Stimulated activated CD8-positive, alpha-beta memory T cell treated with anti-CD3 and anti-CD28 coated beads, Interleukin-4, amount 100 ng/mL, for 1 hour (primary cell): ENCODE measurements around the gene FRMD6.
A peak's percentile ranks its signal among the peaks of the same experiment; 100 is the strongest.

ENCODE experiments used
- DNase-seq, 2 donors: peaks; one replicate each; pipeline ENCODE4 v3.0.0-alpha.2; 2020; ENCODE audit warnings: low read depth in 2 of 2, low spot score in 1 of 2

Gene FRMD6

DNA sequence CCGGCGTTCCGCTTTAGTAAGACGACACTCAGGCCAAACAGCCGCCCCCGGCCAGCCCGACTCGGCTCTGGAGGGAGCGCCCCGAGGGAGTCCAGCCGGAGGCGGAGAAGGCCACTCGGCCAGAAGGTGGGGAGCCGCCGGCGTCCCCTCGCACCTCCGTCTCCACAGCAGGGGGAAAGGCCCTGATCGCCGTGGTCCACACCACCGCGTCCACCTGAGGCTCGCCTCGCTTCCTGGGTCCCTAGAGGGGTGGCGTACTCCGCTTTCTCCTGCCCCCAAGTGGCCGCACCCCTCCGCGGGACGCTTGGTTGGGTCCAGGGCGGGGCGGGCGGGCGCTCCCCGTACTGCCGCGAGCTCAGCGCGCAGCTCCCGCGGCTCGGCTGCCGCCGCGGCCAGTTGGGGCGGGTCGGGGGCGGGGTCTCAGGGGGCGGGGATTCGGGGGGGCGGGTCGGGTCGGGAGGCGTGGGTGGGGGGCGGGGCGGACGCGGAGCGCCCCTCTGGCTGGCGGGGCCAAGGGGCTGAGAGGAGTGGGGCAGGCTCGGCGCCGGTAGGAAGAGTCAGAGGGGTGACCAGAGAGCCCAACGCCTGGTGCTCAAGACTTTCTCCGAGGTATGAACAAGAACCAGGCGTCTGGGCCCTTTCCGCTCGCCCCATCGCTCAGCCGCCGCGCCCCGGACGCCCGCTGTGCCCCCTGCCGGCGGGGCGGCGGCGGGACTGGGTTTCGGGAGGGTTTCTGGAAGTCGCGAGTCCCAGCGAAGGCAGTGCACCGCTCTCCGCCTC is at the start of gene FRMD6:
FRMD6 (plus strand) TSS at position 523 of the 780 bp plus-strand sequence. CDS start 37,927 bp downstream, outside the sequence.
- peak; percentile 44 to 55 for DNase-seq

DNA sequence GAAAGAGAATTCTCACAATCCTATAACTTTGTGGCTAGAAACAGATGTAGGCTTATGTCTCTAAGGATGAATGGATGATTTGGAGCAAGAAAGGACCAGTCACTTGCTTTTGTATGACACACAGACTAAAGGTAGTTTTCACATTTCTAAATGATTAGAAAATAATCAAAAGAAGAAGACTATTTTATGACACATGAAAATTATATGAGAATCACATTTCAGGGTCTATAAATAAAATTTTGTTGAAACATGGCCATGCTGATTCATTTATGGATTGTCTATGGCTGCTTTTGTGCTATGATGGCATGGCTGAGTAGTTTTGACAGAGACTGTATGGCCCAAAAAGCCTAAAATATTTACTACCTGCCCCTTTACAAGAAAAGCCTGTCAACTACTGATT is 49.4 kb upstream of the FRMD6 start:
- DNase-seq, result no peak

DNA sequence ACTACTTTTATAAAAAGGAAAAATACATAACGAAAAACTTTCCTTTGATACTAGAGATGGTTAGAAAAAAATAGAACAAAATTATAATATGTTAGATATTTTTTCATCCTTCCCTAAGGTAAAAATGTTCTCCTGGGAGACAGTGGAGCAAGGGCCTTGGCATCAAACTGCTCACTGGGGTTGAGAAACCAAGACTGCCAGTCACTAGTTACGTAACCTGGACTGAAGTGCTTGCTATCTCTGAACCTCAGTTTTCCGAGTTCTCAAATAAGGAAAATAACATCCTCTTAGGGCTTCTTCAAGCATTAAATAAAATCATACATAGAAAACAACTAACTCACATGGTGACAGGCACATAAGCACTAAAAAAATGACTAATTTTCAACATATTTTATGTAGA is 48.2 kb upstream of the FRMD6 start:
- no peak for DNase-seq

DNA sequence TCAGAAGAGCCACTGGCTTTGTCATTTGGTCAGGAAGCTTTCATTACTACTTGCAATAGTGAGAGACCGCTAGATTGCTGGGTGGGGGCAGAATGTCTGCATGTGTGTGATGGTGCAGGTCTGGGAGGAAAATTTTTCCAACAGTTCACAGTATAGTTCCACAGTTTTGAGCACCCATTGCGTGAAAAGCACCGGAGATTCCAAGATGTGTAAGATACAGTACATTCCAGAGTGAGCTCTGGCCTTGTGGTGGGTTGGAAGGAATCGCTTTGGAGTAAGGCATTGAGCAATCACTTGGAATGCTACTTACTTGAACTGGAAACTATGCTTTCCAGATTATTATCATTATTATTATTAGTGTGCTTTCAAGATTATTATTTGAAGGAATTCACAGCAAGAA is 47.6 kb upstream of the FRMD6 start:
- no peak for DNase-seq

DNA sequence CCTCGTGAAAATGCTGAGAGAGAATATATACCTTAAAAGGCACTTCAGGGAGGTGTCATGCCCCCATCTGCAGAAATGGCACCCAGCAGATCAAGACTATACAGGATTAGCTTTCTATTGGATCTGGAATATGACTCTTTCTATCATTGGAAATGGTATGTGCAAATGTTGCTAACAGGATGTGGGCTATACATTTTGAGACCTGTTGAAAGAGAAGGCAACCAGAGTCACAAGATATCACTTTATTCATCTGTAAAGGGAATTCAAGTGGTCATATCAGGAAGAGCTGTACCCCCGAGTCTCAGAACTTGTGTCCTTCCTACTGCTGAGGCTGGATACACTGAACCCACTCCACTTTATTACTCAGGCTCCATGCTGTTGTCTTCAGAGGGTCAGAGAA is 46.1 kb upstream of the FRMD6 start:
- no peak for DNase-seq

DNA sequence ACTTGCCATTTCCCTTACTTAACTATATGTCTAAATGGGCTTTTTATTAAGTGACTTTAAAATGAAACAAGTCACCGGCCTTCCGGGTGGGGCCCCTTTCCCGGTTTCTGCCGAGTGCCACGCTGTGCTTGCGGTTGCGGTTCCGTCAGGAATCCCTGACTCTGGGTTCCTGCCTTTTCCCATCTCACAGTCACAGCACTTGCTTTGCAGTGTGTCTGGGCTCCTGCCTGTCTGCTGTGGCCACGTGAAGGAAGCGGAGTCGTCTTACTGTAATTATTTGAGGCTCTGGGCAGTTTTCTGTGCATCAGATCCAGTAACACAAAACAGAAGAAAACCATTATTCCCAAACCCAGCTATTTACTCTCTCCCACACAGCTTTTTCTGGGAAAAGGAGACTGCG is 44.0 kb upstream of the FRMD6 start:
- DNase-seq, result no peak

DNA sequence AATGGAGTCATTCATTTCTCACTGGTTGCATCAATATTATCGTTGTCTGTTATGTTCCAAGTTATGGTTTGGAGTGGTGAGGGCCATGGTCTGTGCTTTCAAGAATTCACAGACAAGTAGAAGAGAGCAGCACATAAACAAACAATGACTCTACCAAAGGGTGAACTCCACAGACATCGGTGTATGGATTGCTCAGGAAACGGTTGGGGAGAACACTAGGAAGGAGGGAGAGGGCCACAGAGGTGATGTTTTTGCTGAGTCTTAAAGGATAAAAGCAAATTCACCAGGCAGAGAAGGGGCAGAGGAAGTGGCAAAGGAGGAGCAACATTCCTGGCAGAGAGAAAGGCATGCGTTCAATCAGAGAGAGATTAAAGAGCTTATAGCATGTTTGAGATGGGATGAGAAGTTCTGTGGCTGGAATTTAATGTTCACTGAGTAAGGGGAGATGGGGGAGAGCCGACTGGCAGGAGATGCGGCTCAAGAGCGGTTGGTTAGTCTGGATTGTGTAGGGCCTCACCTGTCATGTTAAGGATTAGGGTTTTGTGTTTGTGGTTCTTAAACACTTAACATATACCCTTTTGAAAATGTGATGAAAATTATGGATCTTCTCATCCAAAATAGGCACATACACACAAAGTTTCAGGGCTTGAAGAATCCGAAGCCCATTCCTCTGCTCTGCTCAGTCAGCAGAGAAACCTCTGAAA is 42.3 kb upstream of the FRMD6 start:
- no peak for DNase-seq

DNA sequence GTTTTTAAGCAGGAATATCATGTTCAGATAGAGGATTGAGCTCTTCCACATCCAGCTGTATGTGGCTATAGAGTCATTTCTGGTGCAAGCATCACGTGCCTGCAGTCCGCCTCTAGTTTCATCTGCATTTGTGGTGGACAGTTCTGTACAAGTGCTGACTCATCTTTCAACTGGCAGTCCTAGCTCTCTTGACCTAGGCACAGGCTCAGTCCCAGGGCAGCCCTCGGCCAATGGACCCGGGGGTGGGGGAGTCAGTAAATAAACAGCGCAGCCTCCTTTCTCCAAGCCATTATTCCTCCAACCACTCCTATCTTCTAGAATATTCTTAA is 41.8 kb upstream of the FRMD6 start:
- no peak for DNase-seq

DNA sequence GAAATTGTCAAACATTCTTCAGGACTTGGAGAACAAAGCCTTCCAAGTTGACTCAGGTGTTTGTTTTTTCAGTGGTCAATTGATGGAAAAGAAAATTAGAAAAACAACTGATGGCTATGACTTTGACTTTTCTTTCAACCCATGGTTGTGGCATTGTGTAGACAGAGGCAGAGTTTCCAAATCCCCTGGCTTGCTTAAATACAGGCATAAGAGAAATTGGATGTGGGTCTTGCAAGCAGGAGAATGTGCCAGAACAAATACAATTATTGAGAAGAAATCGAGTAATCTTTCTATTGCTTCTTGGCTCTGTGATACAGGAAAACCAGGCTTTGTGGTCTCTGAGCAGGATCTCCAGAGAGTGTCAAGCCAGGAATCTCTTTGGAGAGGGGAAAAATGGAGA is 40.9 kb upstream of the FRMD6 start:
- no peak for DNase-seq

DNA sequence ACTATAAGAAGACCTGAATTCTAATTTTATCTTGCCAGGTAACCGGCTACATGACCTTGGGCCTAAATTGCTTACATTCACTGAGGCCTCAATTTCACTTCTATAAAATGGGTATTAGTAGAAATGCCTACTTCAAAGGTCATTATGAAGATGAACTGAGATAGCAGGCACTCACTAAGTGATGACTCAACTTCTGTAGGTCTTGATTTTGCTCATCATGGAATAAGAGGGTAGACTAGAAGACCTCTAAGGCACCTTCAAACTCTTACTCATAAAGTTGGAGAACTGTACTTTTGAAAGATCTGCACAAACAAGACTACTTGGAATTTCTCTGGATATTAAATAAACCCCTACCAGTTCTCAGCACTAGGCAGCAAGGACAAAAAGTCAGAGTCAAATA is 39.3 kb upstream of the FRMD6 start:
- DNase-seq, result no peak

DNA sequence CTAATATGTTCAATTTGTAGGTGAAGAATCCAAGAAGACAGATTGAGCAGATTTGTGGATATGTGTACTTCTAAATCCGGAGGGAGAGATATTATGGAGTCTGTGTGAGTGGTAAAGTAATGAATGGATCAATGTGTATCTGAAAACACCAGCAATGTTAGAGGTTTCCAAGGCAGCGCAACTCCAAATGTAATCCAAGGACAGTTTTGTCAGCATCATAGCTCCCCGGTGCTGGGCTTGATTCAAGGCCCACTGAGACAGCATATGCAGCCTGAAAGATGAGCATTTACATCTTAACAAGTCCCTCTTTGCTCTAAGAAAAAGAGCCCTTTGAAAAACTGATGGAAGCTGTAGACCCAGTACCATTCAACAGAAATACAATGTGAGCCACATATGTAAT is 38.3 kb upstream of the FRMD6 start:
- no peak for DNase-seq

DNA sequence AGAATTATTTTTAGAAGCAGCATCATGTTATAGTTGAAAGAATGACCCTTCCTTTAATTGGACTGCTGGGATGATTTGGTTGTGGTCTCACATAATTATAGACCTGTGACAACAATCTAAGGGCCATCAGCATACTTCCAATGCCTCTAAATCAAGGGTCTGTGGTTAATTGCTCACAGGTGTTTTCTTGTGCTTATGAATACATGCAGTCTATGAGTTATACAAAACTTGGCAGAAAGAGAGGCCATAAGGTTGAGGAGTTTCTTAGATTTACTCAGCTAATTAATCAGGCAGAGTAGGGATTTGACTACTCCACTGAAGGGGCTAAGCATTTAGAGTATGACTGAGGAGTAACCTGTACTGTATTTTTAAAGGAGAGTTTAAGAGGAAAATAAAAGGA is 37.0 kb upstream of the FRMD6 start:
- DNase-seq, result no peak

DNA sequence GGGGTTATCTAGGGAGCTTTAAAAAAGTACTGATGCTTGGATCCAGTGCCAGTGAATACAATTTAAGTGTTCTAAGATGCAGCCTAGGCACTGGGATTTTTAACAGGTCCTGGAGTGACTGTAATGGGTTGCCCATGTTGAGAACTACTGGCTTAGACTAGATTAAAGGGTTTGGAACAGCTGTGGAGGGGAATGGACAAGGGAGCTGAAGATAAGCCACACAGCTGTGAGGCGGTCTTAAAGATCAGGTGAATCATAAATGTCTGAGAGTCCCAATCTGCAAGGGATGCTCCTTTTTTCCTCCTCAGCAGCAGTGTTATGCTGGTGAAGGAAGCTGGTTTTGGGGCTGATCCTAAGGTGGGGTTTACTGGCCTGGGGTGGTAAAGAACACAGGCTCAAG is 35.5 kb upstream of the FRMD6 start:
- DNase-seq, result no peak

DNA sequence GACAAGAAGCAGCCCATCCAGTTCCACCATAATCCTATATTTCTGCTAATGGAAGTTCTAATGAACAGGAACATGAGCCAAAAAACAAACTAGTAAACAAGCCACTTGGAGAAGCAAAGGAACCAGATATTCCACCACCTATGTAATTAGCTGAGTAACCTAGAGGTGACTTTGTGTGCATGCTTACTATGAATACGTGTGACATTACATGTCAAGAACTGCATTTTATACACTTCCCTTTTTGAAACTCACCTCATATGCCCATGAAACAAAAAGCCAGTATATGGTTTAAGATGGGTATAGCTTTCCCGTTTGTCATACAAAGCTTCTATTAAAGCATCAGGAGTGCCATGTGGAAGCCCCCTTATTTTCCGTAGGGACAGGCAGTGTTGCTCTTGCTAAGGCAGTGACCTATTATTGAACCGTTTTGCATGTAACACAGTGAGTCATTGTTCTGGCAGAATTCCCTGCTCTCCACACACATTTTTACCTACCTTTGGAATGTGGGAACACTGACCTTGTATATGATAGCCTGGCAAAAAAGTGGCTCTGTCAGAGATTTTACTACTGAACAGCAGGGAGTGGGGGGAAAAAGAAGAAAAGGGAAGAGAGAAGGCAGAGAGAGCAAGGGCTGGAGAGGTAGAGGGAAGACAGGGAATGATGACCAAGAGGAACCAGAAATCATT is 34.8 kb upstream of the FRMD6 start:
- no peak for DNase-seq

DNA sequence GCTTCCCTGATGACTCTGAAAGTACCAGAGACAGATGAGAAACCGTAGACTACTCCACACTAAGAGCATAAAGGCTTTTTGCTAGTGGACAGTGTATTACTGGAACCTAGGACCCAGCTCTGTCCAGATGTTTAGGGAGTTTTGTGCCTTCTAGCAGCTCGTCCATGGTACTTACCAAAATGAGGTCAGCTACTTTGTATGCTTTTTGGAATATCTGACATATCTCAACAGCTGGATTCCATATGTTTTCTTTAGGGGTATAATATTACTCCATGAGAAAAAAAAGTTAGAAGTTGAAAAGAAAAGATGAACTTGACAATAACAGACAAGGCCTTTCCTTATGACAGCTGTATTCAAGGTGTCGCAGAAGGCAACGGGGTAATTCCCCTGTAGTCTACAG is 32.1 kb upstream of the FRMD6 start:
- no peak for DNase-seq

DNA sequence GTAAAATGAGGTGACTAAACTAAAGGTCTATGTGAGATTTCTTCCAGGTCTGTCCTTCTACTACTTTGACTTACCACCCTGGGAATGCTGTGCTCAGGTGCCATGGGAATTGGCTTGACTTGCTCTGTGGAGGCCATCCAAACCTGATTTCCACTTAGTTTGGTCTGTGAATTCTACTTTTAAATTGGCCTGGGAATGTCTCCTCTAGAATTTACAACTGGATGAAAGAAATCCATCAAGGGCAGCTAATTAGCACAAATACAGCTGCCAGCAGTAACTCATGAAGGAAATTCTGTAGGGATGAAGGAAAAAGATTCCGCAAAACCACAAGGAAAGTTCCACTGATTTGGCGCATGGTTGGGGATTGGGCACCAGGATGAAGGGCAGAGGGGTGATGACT is 31.7 kb upstream of the FRMD6 start:
- no peak for DNase-seq

DNA sequence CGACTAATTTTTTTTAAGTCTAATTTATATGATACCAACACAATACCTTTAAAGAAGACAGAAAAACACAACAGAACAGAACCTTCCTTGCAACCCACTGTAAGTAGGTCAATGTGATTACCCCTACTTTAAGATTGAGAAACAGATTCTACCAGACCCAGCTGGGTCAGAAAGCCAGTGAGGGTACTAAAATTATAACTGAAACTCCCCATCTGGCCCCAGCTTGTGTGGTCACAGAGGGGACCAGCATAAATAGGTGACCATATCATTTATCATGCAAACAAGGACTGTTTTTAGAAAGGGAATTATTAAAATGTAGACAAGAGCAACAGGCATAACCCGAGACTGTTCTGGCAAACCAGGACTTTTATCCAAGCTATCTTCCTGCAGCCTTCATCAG is 30.1 kb upstream of the FRMD6 start:
- DNase-seq, result no peak

DNA sequence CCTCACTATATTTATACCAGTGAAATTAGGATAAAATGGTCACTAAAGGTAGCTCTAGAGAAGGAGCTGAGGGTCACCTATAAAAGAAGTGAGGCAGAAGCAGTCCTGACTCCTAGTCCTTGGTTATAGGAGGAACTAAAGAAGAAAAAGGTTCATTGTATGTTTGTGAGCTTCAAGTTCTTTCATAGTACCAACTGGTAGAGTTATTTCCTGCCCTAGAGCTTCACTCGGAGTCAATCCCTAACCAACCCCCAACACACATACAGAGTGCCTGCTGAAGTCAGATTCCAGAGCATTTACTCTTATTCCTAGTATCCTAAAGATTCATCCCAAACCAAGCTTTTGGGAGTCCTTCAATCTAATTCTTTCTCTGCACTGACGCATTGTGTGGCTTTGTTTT is 29.3 kb upstream of the FRMD6 start:
- no peak for DNase-seq

DNA sequence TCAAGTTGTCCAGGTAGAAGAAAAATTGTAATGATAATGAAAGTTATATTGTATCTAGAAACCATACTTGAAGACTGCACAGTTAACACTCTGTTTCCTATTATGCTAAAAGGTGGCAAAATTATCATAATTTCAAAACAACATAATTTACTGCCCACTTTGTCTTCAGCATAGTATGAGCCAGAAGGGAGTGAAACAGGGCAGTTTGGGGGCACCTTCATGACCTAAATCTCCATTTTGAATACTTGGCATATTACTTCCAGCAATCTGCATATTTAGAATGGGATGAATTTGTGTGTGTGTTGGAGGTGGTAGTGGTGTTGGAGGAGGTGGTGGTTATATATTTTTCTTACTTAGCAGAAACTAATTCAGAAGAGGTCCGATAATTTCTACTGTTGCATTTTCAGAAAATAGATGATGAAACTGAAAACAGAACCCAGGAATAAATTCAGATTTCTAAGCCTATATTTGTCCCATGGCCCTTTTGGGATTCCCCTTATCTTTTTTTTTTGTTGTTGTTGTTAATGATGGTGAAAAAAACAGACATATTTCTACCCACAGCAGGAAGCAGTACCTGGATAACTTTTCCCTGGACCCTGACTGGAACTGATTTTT is 26.6 kb upstream of the FRMD6 start:
- DNase-seq, result no peak

DNA sequence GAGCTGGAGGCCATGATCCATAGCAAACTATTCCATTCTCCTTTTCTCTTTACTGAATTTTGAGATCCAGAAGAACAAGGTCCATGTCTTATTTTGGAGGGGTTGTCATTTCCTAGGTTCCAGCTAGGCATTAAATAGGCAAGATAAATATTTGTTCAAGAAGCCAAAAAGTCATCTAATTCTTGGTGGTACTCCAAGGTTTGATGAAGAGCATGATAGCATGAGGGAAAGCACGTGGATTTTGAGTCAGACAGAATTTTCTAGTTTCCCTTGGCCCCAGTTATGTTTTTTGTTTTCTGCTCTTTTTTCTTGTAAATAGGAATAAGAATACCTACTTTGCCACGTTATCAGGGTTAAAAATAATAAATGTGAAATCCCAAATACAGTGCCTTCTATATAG is 25.5 kb upstream of the FRMD6 start:
- no peak for DNase-seq

DNA sequence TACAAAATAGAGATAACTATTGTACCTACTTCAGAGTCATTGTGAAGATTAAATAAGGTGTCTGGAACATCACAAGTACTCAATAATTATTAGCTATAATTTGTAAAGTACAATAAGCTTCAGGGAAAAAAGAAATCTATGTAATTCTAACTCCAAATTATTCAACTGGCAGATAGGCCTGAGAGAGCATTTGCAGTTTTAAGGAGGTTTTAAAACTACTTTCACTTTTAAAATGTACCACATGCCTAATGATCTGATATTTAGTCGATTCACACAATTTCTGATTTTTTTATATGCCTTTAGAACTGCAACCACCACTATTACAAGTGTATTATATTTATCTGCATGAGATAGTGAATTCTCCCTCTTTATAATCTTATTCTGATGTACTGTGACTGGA is 24.9 kb upstream of the FRMD6 start:
- no peak for DNase-seq

DNA sequence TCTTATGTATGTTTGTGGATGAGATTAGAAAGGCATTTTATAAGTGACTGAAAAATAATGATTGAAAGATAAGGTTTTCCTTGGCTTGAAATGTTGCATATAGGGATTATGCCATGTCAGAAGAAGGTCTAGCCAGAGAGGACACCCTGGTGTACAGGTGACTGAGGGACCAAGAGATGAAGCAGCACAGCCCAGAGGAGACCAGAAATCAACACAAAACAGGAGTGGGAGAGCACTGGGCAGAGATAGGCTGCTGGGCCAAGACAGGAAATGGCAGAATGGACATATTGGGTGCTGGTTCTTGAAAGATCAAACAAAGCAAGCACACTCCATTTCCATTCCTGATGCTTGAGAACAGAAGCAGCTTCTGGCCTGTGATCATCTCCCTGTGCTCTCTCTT is 24.4 kb upstream of the FRMD6 start:
- no peak for DNase-seq
